Ishikawa (cell line): Measurements from ENCODE around the gene CEP126.

Experiments used
- CEBPB ChIP-seq: IDR thresholded peaks from 2 replicates; pipeline ENCODE4 v1.6.1; 2012
- CREB1 ChIP-seq: IDR thresholded peaks from 2 replicates; pipeline ENCODE4 v1.6.1; 2012; ENCODE audit warnings: low read depth
- EGR1 ChIP-seq: IDR thresholded peaks from 2 replicates; pipeline ENCODE4 v1.6.1; 2012
- EP300 ChIP-seq: IDR thresholded peaks from 2 replicates; pipeline ENCODE4 v1.6.1; 2012; ENCODE audit warnings: borderline replicate concordance
- FOXM1 ChIP-seq: IDR thresholded peaks from 2 replicates; pipeline ENCODE4 v1.6.1; 2012; ENCODE audit warnings: low read depth, borderline replicate concordance
- NFIC ChIP-seq: IDR thresholded peaks from 2 replicates; pipeline ENCODE4 v1.6.1; 2012
- RAD21 ChIP-seq: IDR thresholded peaks from 2 replicates; pipeline ENCODE4 v1.6.1; 2012; ENCODE audit warnings: low read depth
- REST ChIP-seq: IDR thresholded peaks from 2 replicates; pipeline ENCODE4 v1.6.1; 2012; ENCODE audit warnings: low read depth, mild to moderate bottlenecking
- TAF1 ChIP-seq: IDR thresholded peaks from 2 replicates; pipeline ENCODE4 v1.6.1; 2012; ENCODE audit warnings: low read depth, mild to moderate bottlenecking
- TCF12 ChIP-seq: IDR thresholded peaks from 2 replicates; pipeline ENCODE4 v1.6.1; 2012; ENCODE audit warnings: low read depth
- TEAD4 ChIP-seq: IDR thresholded peaks from 2 replicates; pipeline ENCODE4 v1.6.1; 2012
- YY1 ChIP-seq: IDR thresholded peaks from 2 replicates; pipeline ENCODE4 v1.6.1; 2012; ENCODE audit warnings: low read depth
- ZBTB7A ChIP-seq: IDR thresholded peaks from 2 replicates; pipeline ENCODE4 v1.6.1; 2012; ENCODE audit warnings: low read depth
- TF ChIP-seq, protein P1 (sequence below): IDR thresholded peaks from 2 replicates; pipeline ENCODE4 v1.6.1; 2012
- TF ChIP-seq, protein P2 (sequence below): IDR thresholded peaks from 2 replicates; pipeline ENCODE4 v1.6.1; 2012

The CEP126 gene

DNA sequence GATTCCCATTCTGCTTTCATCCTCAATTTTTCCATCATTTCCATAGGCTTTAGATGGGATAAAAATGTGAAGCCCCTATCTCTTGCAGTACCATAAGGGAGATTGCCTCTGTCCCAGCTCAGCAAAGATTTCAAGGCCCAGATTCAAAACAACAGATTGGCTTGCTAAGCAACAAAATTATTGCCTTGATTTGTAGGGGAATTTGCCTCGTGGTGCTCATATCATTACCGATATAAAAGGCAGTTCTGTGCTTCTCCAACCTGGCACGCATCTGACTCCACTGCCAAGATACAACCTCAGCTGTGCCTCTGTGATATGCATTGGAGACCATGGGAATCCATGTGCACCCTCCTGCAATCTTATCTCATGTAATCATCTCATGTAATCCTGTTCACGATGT is 25.0 kb upstream of the CEP126 start:
- TF ChIP-seq NFIC (no peak), YY1 (no peak), EGR1 (no peak), TCF12 (no peak), EP300 (no peak), ZBTB7A (no peak), TAF1 (no peak)
- TF ChIP-seq, protein P1, sequence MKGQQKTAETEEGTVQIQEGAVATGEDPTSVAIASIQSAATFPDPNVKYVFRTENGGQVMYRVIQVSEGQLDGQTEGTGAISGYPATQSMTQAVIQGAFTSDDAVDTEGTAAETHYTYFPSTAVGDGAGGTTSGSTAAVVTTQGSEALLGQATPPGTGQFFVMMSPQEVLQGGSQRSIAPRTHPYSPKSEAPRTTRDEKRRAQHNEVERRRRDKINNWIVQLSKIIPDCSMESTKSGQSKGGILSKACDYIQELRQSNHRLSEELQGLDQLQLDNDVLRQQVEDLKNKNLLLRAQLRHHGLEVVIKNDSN = no peak
- TF ChIP-seq, protein P2, sequence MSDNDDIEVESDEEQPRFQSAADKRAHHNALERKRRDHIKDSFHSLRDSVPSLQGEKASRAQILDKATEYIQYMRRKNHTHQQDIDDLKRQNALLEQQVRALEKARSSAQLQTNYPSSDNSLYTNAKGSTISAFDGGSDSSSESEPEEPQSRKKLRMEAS = no peak

GRCh38 chr11:101894505-101894904 is 20.3 kb upstream of the CEP126 start:
- TF ChIP-seq TEAD4 (no peak), ZBTB7A (no peak), TAF1 (no peak), REST (no peak), CEBPB (no peak), TCF12 (no peak)

- TF ChIP-seq YY1 (no peak), CEBPB (no peak)
Observed at GRCh38 chr11:101907815-101908214, 7.0 kb upstream of the CEP126 start.

DNA sequence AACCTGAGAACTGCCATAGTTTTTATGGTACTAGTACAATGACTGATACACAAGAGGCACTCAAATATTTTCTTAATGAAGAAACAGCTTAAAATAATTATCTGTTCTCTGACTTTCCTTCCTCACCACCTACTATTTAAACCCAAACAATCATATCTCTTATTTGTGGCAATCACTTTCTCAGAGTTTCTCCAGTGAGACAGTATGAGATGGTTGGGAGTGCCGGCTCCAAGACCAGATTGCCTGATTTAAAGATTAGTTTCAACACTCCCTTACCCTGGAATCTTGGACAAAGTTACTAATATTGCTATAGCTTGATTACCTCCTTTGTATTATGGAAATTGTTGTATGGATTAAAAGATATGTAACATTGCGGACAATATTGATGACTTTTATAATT is 5.7 kb upstream of the CEP126 start:
- TF ChIP-seq TCF12 = no peak
- no peak for TF ChIP-seq ZBTB7A
- no peak for TF ChIP-seq FOXM1
- TF ChIP-seq REST = no peak
- no peak for TF ChIP-seq CREB1
- no peak for TF ChIP-seq NFIC
- no peak for TF ChIP-seq CEBPB
- TF ChIP-seq, protein P2 = no peak
- no peak for TF ChIP-seq EGR1
- TF ChIP-seq TEAD4 = no peak
- TF ChIP-seq, protein P1 = no peak
- no peak for TF ChIP-seq EP300
- TF ChIP-seq RAD21 = no peak
- no peak for TF ChIP-seq TAF1
- TF ChIP-seq YY1 = no peak

- TF ChIP-seq FOXM1 = no peak
- no peak for TF ChIP-seq TAF1
- TF ChIP-seq EP300 = no peak
- TF ChIP-seq EGR1 = no peak
- no peak for TF ChIP-seq REST
- TF ChIP-seq CEBPB = no peak
- TF ChIP-seq, protein P1 = no peak
- TF ChIP-seq, protein P2 = no peak
- TF ChIP-seq YY1 = no peak
- no peak for TF ChIP-seq CREB1
- TF ChIP-seq ZBTB7A = no peak
- no peak for TF ChIP-seq RAD21
- no peak for TF ChIP-seq TCF12
- TF ChIP-seq TEAD4 = no peak
- no peak for TF ChIP-seq NFIC
Observed at GRCh38 chr11:101912823-101913284, 2.0 kb upstream of the CEP126 start.
